Fibroblast of lung (primary cell): ENCODE data around the gene TNNI3. TPM values are rescaled to one million over a fixed set of nuclear protein-coding genes. Genes with fewer than 3 reads are reported as not detected.

Source experiments
- DNase-seq, 2 donors: peaks; one replicate each; pipeline versions ENCODE4 v3.0.0 to v3.0.0-alpha.2; 2010; ENCODE audit warnings: low read depth in 2 of 2
- H2AFZ ChIP-seq: 2 replicates; pipeline ENCODE4 v1.5.1; 2012; ENCODE audit warnings: low read length, control low read depth, inconsistent platforms
- H3K27ac ChIP-seq: 2 replicates; pipeline ENCODE4 v1.5.1; 2011; ENCODE audit warnings: low read length, control low read depth; ENCODE audit not compliant: insufficient read depth
- H3K27me3 ChIP-seq: 2 replicates; pipeline ENCODE4 v1.5.1; 2011; ENCODE audit warnings: mild to moderate bottlenecking, low read length; ENCODE audit not compliant: control insufficient read depth, insufficient read depth
- H3K36me3 ChIP-seq: 2 replicates; pipeline ENCODE4 v1.5.1; 2011; ENCODE audit warnings: low read length; ENCODE audit not compliant: control insufficient read depth, insufficient read depth
- H3K4me1 ChIP-seq: 2 replicates; pipeline ENCODE4 v1.5.1; 2011; ENCODE audit warnings: low read length; ENCODE audit not compliant: control insufficient read depth, insufficient read depth; ENCODE audit errors: extremely low read depth
- H3K4me2 ChIP-seq: 2 replicates; pipeline ENCODE4 v1.5.1; 2011; ENCODE audit warnings: low read length, control low read depth; ENCODE audit not compliant: insufficient read depth; ENCODE audit errors: extremely low read depth
- H3K4me3 ChIP-seq, 4 experiments: fragments of 200-600 bp in 1 of 4; sonication (generic) in 1 of 4; replicated peaks in 1 of 4; 2 replicates each; pipeline ENCODE4 v1.5.1; 2011 to 2016; ENCODE audit warnings: low read length in 4 of 4, low read depth in 3 of 4, mild to moderate bottlenecking in 3 of 4, control low read depth in 2 of 4, inconsistent platforms in 1 of 4, mixed read lengths in 1 of 4; ENCODE audit not compliant: insufficient read depth in 1 of 4; ENCODE audit errors: control extremely low read depth in 1 of 4
- H3K79me2 ChIP-seq: 2 replicates; pipeline ENCODE4 v1.5.1; 2012; ENCODE audit warnings: mild to moderate bottlenecking, low read length, inconsistent platforms; ENCODE audit not compliant: control insufficient read depth, insufficient read depth
- H3K9ac ChIP-seq: 2 replicates; pipeline ENCODE4 v1.5.1; 2011; ENCODE audit warnings: mild to moderate bottlenecking, low read length, control low read depth; ENCODE audit not compliant: insufficient read depth
- H3K9me3 ChIP-seq: 2 replicates; pipeline ENCODE4 v1.5.1; 2012; ENCODE audit warnings: low read depth, low read length; ENCODE audit not compliant: control insufficient read depth, insufficient read depth
- H4K20me1 ChIP-seq: 2 replicates; pipeline ENCODE4 v1.5.1; 2011; ENCODE audit warnings: low read length; ENCODE audit not compliant: control insufficient read depth, insufficient read depth; ENCODE audit errors: extremely low read depth
- CTCF ChIP-seq, 2 donors: IDR thresholded peaks in 1 of 2; conservative IDR thresholded peaks in 1 of 2; 1 replicate in 1 of 2; 2 replicates in 1 of 2; pipeline ENCODE4 v1.5.1; 2011 to 2012; ENCODE audit warnings: low read length in 2 of 2, control low read depth in 1 of 2, inconsistent platforms in 1 of 2, low read depth in 1 of 2, mild to moderate bottlenecking in 1 of 2
- EZH2 ChIP-seq: IDR thresholded peaks from 2 replicates; pipeline ENCODE4 v1.5.1; 2012; ENCODE audit warnings: low read length, control low read depth, mild to moderate bottlenecking; ENCODE audit errors: missing control alignments
- polyA plus RNA-seq, 2 donors: library from polyadenylated mRNA; depleted of rRNA in 1 of 2; stranded (reverse) in 1 of 2; unstranded in 1 of 2; fragments of >200 nt; gene quantifications; 2 replicates each; pipeline ENCODE4 v1.2.1, GENCODE V29; 2011 to 2012; ENCODE audit warnings: missing spikeins in 1 of 2
- total RNA-seq: library from RNA; depleted of rRNA; stranded (reverse); fragments of >200 nt; gene quantifications from 2 replicates; pipeline ENCODE4 v1.2.1, GENCODE V29; 2014

The TNNI3 gene
- total and polyA plus RNA-seq, 2 donors (not counting 1 experiment from before 2014, with no cell fraction given) = not detected

- peak; percentile 51 to 78 for DNase-seq
- no peaks in the 10 kb centered on the region for H3K79me2 ChIP-seq
- H3K9ac ChIP-seq = no peak overlapping the region
These were observed 8.5 kb upstream of the TNNI3 start for GRCh38 chr19:55165952-55166529.

GRCh38 chr19:55161571-55162322, 4.2 kb upstream of the TNNI3 start:
- TF ChIP-seq CTCF (conservative IDR thresholded peaks at IDR 0.05 in 1 of 2, IDR thresholded peaks at IDR 0.05 in 1 of 2; ENCODE audit: low read depth in 1 of 2, low read length in 2 of 2) (no peak), EZH2 (peak; percentile 46)
- no peak for DNase-seq
- Histone ChIP-seq H2AFZ (no peak overlapping the region), H3K27me3 (peaks cover 11% of the 10 kb centered on the region), H3K9me3 (no peaks in the 10 kb centered on the region), H3K36me3 (no peaks in the 10 kb centered on the region), H3K4me3 (no peak overlapping the region), H4K20me1 (no peaks in the 10 kb centered on the region), H3K4me2 (no peak overlapping the region), H3K27ac (no peak overlapping the region), H3K79me2 (no peaks in the 10 kb centered on the region), H3K4me1 (peaks cover 6% of the 10 kb centered on the region), H3K9ac (no peak overlapping the region)

More at GRCh38 chr19:55165952-55166529, 8.5 kb upstream of the TNNI3 start:
- peaks cover 14% of the 10 kb centered on the region for H3K27me3 ChIP-seq
- peak overlapping the region; percentile 81 for H2AFZ ChIP-seq
- H3K27ac ChIP-seq = no peak overlapping the region
- TF ChIP-seq EZH2 (no peak), CTCF (conservative IDR thresholded peaks at IDR 0.05 in 1 of 2, IDR thresholded peaks at IDR 0.05 in 1 of 2; ENCODE audit: low read depth in 1 of 2, low read length in 2 of 2) (peak; percentile 56 to 69)
- H3K4me1 ChIP-seq = no peaks in the 10 kb centered on the region
- no peaks in the 10 kb centered on the region for H4K20me1 ChIP-seq
- no peaks in the 10 kb centered on the region for H3K9me3 ChIP-seq
- H3K4me3 ChIP-seq = peak overlapping the region; percentile 38 to 61 (median 56)
- no peaks in the 10 kb centered on the region for H3K36me3 ChIP-seq
- peak overlapping the region; percentile 93 for H3K4me2 ChIP-seq

GRCh38 chr19:55160986-55161365, 3.4 kb upstream of the TNNI3 start:
- no peak overlapping the region for H3K4me3 ChIP-seq
- no peaks in the 10 kb centered on the region for H3K79me2 ChIP-seq
- H3K27ac ChIP-seq = no peak overlapping the region
- peaks cover 11% of the 10 kb centered on the region for H3K27me3 ChIP-seq
- no peak for TF ChIP-seq CTCF (conservative IDR thresholded peaks at IDR 0.05 in 1 of 2, IDR thresholded peaks at IDR 0.05 in 1 of 2; ENCODE audit: low read depth in 1 of 2, low read length in 2 of 2)
- no peak for TF ChIP-seq EZH2
- DNase-seq = no peak
- H3K36me3 ChIP-seq = no peaks in the 10 kb centered on the region
- no peaks in the 10 kb centered on the region for H4K20me1 ChIP-seq
- H3K4me1 ChIP-seq = peaks cover 6% of the 10 kb centered on the region
- no peak overlapping the region for H3K9ac ChIP-seq
- H3K9me3 ChIP-seq = no peaks in the 10 kb centered on the region
- H2AFZ ChIP-seq = no peak overlapping the region
- H3K4me2 ChIP-seq = no peak overlapping the region
